ACC112 (cell line): ENCODE results near the gene NRG3.

Experiments used
- H2AFZ ChIP-seq: fragments of 200-600 bp; sonication (generic); one replicate; pipeline ENCODE4 v1.6.0; 2017; ENCODE audit warnings: antibody characterized with exemption, low read length; ENCODE audit not compliant: unreplicated experiment
- H3K27ac ChIP-seq: fragments of 200-600 bp; sonication (generic); 2 replicates; pipeline ENCODE4 v1.5.1; 2014; ENCODE audit warnings: low read depth, mild to moderate bottlenecking, antibody characterized with exemption, low read length, moderate library complexity
- H3K27me3 ChIP-seq: fragments of 200-600 bp; sonication (generic); 2 replicates; pipeline ENCODE4 v1.6.1; 2014; ENCODE audit warnings: mild to moderate bottlenecking, antibody characterized with exemption, low read length, moderate library complexity, mixed read lengths; ENCODE audit not compliant: insufficient read depth
- H3K36me3 ChIP-seq: fragments of 200-600 bp; sonication (generic); 2 replicates; pipeline ENCODE4 v1.6.1; 2016; ENCODE audit warnings: mild to moderate bottlenecking, antibody characterized with exemption, low read length, moderate library complexity, mixed read lengths; ENCODE audit not compliant: insufficient read depth
- H3K4me1 ChIP-seq: fragments of 200-600 bp; sonication (generic); one replicate; pipeline ENCODE4 v1.6.1; 2016; ENCODE audit warnings: low read length, mixed read lengths; ENCODE audit not compliant: insufficient read depth, unreplicated experiment, control insufficient read depth
- H3K4me3 ChIP-seq: fragments of 200-600 bp; sonication (generic); 2 replicates; pipeline ENCODE4 v1.5.1; 2014; ENCODE audit warnings: mild to moderate bottlenecking, low read depth, low read length
- H3K79me2 ChIP-seq: fragments of 200-600 bp; sonication (generic); one replicate; pipeline ENCODE4 v1.6.0; 2016; ENCODE audit warnings: low read length; ENCODE audit not compliant: control insufficient read depth, unreplicated experiment, insufficient read depth

NRG3 gene

DNA sequence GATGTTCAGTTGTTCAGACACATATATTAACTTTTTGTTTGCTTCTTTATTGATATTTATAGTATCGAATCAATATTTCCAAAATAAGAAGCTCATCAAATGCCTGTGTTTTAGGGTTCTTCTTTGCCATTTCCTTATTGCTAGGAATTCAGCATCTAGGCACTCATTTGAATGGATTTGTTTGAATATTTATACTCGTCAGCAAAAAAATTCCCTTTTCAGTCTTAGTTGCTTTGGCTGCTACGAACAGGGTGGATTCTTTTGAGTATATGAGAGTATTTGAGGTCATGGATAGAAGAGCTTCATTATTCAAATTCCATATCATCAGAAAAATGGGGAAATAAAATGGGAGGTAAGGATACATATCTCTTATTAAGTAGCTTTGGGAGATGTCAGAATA, 706.9 kb downstream of the NRG3 start:
- Histone ChIP-seq H3K36me3 (no peaks in the 10 kb centered on the region), H3K4me3 (no peak overlapping the region), H3K27me3 (no peaks in the 10 kb centered on the region), H2AFZ (no peak overlapping the region), H3K4me1 (no peaks in the 10 kb centered on the region), H3K27ac (no peak overlapping the region), H3K79me2 (no peaks in the 10 kb centered on the region)

DNA sequence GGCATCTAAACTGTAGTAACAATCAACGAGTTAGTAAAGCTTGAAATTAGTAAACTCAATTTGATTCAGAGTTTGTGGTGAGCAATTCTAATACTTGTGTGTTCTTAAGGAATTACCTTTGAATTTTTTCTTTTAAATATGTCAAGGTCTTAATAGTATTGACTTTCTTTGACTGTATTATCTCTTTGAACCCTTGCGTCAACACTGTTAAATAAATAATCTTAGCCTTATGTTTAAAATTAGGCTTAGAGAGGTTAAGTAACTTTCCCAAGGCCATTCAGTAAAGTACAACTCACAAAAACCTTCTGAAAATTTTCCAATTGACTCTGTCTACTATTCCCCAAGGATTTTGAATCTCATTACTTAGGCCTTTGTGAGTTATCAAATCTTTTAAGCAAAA, 716.4 kb downstream of the NRG3 start:
- Histone ChIP-seq H3K36me3 (no peaks in the 10 kb centered on the region), H3K4me1 (no peaks in the 10 kb centered on the region), H3K79me2 (no peaks in the 10 kb centered on the region), H3K4me3 (no peak overlapping the region), H3K27me3 (no peaks in the 10 kb centered on the region), H3K27ac (no peak overlapping the region), H2AFZ (no peak overlapping the region)

DNA sequence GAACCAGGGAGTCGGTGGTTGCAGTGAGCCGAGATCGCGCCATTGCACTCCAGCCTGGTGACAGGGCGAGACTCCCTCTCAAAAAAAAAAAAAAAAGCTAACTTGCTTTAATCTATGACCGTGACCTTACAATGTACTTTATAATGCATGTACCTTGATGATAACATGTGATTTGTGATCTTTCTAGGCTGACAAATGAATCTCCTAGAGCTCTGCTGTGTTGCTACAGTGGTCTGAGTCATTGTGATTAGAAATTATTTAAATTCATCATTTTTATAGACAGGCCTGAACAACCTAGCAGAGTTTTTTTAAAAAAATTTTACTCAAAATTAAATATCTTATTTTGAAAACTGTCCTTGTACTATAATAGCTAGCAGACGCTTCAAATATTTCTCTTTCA, 722.8 kb downstream of the NRG3 start:
- Histone ChIP-seq H3K27me3 (no peaks in the 10 kb centered on the region), H3K4me1 (no peaks in the 10 kb centered on the region), H3K27ac (no peak overlapping the region), H3K36me3 (no peaks in the 10 kb centered on the region), H3K79me2 (no peaks in the 10 kb centered on the region), H2AFZ (no peak overlapping the region), H3K4me3 (no peak overlapping the region)

DNA sequence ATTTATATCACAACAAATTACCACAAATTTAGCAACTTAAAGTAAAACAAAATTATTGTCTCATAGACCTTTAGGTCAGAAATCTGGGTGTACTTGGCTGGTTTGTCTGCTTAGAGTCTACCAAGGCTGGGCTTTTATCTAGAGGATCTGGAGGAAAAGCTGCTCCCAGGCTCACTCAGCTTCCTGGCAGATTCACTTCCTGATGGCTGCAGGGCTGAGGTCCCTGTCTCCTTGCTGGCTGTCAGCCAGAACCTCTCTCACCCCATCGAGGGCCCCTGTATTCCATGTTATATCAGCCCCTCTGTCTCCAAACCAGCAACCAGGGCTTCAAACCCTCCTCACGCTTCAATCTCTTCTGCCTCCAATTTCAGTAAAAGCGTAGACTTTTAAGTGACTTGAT, 734.9 kb downstream of the NRG3 start:
- Histone ChIP-seq H3K27me3 (no peaks in the 10 kb centered on the region), H3K4me1 (no peaks in the 10 kb centered on the region), H3K79me2 (no peaks in the 10 kb centered on the region), H2AFZ (no peak overlapping the region), H3K4me3 (no peak overlapping the region), H3K27ac (no peak overlapping the region), H3K36me3 (no peaks in the 10 kb centered on the region)

DNA sequence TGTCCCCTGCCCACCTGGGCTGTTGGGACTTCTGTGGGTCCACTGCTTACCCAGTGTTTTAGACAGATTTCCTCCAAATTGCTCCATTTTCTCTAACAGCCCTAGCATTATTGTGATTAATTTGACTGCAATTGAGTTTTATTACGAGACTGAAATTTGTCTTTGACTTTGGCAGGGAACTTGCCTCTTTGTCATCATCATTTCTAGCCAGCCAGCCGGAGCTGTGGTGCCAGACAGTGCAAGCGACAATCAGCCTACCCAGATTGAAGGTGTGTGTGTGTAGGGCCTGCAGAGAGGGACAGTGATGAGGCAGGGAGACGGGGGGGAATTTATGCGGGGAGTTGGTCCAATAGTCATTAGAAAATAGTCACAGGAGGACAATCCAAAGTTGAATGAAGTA, 743.0 kb downstream of the NRG3 start:
- Histone ChIP-seq H3K4me3 (no peak overlapping the region), H3K27me3 (no peaks in the 10 kb centered on the region), H3K27ac (no peak overlapping the region), H2AFZ (no peak overlapping the region), H3K79me2 (no peaks in the 10 kb centered on the region), H3K4me1 (no peaks in the 10 kb centered on the region), H3K36me3 (no peaks in the 10 kb centered on the region)

DNA sequence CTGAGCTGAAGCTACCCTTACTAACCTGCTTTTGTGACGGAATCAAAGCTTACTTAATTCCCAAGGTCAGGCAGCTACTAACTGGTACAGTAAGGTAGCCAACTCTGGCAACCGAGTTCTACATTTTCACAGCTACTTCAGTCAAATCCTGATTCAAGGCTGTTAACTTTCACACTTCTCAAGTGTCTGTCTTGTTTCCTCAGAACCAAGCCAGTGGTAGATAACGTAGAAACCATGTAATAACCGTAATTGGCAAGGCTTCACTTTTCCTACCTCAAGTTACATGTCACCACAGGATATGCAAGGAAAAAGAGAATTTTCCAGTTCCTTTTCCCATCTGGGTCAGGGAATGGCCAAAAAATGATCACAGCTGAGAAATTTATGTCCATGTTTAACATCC, 746.7 kb downstream of the NRG3 start:
- no peaks in the 10 kb centered on the region for H3K79me2 ChIP-seq

DNA sequence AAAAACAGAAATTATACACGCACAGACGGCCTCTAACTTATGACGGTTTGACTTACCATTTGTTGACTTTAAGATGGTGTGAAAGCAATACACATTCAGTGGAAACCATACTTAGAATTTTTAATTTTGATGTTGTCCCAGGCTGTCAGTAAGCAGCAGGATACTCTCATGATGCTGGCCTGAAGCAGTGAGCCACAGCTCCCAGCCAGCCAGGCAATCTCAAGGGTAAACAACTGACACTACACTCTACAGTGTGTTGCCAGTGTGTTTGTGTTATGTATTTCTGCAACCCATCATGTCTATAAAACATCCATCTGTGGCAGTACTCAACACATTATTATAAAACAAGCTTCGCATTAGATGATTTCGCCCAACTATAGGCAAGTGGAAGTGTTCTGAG, 747.5 kb downstream of the NRG3 start:
- no peaks in the 10 kb centered on the region for H3K79me2 ChIP-seq
- H3K4me1 ChIP-seq = no peaks in the 10 kb centered on the region
- no peaks in the 10 kb centered on the region for H3K36me3 ChIP-seq
- no peak overlapping the region for H2AFZ ChIP-seq
- no peaks in the 10 kb centered on the region for H3K27me3 ChIP-seq
- no peak overlapping the region for H3K4me3 ChIP-seq
- no peak overlapping the region for H3K27ac ChIP-seq

More for the DNA sequence above, 746.7 kb downstream of the NRG3 start:
- Histone ChIP-seq H3K4me3 (no peak overlapping the region), H3K4me1 (no peaks in the 10 kb centered on the region), H3K36me3 (no peaks in the 10 kb centered on the region), H3K27me3 (no peaks in the 10 kb centered on the region), H3K27ac (no peak overlapping the region), H2AFZ (no peak overlapping the region)

DNA sequence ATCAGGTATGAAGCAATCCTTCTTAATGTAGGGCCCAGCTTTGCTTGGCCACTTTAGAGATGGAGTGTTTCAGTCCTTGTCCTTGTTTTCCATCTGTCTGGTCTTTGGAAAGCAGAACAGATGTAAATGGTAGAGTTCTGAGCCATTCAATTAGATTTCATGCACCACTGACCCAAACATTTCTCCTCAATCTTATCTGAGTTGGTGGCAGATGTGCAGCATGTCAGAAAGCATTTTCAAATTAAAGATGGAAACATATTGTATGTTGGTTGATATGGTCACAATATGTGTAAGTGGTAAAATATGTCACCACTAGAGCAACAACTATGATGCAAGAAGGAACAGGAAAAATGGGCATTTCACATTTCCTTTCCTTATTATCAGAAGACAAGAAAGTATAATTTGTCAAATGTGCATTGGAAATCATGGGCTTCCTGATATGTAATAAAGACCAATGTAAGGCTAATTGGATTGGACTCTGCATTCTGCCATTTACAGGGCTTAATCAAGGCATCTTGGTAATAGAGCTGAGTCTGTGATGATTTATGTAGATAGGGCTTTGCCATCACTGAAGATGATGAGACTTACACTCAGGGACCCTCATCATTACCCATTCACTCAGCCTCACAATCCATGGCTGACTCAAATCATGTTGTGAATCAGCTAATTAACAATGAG, 750.7 kb downstream of the NRG3 start:
- no peak overlapping the region for H3K27ac ChIP-seq
- H2AFZ ChIP-seq = no peak overlapping the region
- H3K79me2 ChIP-seq = no peaks in the 10 kb centered on the region
- H3K36me3 ChIP-seq = no peaks in the 10 kb centered on the region
- no peaks in the 10 kb centered on the region for H3K27me3 ChIP-seq
- H3K4me1 ChIP-seq = no peaks in the 10 kb centered on the region
- no peak overlapping the region for H3K4me3 ChIP-seq

DNA sequence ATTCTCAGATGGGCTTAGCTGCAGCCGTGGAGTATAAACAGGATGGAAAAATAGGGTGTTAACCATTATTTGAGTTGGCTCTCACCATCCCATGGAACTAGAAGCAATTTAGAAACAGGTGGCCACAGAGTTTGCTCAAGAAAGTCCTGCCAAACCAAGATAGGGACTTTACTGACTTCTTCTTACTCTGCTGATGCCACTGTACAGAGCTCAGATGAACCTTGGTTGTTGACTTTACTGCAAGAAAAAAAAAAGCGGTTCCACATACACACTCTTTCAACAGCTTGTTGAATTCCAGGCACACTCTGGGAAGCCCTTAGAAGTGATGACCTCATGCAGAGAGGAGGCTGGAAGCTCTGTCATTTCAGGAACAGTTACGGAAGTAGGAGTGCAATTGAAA, 753.4 kb downstream of the NRG3 start:
- Histone ChIP-seq H3K27ac (no peak overlapping the region), H3K4me1 (no peaks in the 10 kb centered on the region), H3K79me2 (no peaks in the 10 kb centered on the region), H3K4me3 (no peak overlapping the region), H3K36me3 (no peaks in the 10 kb centered on the region), H3K27me3 (no peaks in the 10 kb centered on the region), H2AFZ (no peak overlapping the region)

DNA sequence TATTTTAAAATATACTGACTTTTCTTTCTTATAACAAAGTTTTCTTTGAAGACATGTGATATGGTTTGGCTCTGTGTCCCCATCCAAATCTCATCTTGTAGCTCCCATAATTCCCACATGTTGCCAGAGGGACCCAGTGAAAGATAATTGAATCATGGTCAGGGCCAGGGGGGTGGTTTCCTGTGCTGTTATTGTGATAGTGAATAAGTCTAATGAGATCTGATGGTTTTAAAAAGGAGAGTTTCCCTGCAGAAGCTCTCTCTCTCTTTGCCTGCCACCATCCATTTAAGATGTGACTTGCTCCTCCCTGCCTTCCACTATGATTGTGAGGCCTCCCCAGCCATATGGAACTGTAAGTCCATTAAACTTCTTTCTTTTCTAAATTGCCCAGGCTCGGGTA, 768.1 kb downstream of the NRG3 start:
- no peak overlapping the region for H2AFZ ChIP-seq
- no peaks in the 10 kb centered on the region for H3K79me2 ChIP-seq
- no peaks in the 10 kb centered on the region for H3K4me1 ChIP-seq
- H3K4me3 ChIP-seq = no peak overlapping the region
- no peak overlapping the region for H3K27ac ChIP-seq
- no peaks in the 10 kb centered on the region for H3K36me3 ChIP-seq
- H3K27me3 ChIP-seq = no peaks in the 10 kb centered on the region

DNA sequence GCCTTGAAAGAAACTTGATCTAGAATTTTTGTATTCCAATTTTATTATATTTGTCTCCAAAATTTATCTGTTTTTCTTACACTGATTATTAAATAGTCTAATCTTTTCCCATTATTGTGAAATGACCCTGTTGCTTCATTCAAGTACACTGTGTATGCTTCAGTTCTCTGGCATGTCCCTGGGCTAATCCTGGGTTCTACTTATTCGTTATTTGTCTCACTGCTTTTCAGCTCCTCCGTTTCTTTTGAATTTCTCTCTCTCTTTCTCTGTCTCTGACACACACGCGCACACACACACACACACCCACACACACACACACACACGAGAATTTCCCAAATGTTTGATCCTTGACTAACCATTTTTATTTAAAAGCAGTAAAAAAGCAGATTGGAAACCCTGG, 768.6 kb downstream of the NRG3 start:
- Histone ChIP-seq H3K27me3 (no peaks in the 10 kb centered on the region), H2AFZ (no peak overlapping the region), H3K79me2 (no peaks in the 10 kb centered on the region), H3K4me3 (no peak overlapping the region), H3K27ac (no peak overlapping the region), H3K4me1 (no peaks in the 10 kb centered on the region), H3K36me3 (no peaks in the 10 kb centered on the region)
